Ramos (cell line): Measurements from ENCODE around the gene ECPAS.
"Not testable (repeated sequence)": the region's sequence is repeated elsewhere in the genome, so short reads cannot be mapped to it uniquely, and the experiment has no call there.

ENCODE experiments used
- in situ Hi-C: fragments of 300-500 bp; cut with MboI; formaldehyde crosslinking; loops from one replicate; pipeline ENCODE4 v1.14.3; 2022; ENCODE audit warnings: low sequenced_read_pairs; ENCODE audit not compliant: unreplicated experiment

ECPAS gene

DNA sequence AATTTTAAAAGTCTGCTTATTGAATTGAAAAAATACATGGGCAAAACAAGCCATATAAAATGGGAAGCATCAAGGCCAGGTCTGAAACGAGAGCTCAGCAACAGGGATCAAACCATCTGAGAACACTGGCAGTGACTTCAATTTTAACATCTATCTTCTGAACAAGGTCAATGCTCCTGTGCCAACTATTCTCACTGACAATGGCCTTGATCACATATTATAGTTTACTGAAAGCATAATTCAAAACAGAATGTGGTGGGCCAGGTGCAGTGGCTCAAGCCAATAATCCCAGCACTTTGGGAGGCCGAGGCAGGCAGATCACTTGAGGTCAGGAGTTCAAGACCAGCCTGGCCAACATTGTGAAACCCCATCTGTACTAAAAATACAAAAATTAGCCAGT lies 9.0 kb downstream of the ECPAS start:
- in situ Hi-C loops, result no loop called here

DNA sequence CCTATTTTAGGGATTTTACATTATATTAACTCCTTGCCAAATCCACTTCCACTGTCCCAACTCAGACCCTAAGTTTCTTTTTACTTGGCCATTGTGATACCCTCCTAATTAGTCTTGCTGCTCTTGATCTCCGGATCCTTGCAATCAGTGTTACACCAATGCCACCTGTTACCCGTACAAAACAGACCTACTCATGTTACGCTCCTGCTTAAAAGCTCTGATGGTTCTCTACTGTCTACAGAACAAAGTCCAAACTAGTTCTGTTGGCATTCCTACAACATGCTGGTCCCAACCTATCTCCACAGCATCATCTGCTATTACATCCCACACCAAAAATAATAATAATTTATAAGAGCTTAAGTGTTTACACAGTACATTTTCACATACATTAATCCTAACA lies 9.8 kb downstream of the ECPAS start:
- in situ Hi-C loops, result no loop called here

DNA sequence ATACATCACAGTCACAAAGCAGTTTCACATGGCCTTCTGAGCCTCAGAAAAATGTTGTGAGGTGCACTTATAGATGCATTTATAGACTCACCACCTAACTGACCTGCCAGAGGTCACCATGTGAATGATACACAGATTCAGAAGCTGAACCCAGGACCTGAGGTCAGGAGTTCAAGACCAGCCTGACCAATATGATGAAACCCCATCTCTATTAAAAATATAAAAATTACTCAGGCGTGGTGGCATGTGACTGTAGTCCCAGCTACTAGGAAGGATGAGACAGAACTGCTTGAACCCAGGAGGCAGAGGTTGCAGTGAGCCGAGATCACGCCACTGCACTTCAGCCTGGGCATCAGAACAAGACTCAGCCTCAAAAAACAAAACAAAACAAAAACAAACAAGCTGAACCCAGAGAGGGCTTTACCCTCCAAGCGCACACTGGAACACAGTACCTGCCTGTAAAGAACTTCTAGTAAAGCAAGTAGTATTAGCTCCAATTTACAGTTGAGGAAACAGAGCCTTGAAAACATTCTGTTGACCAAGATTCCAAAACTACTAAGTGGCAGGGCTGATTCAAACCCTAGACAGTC lies 16.3 kb downstream of the ECPAS start:
- in situ Hi-C loops, result no loop called here

DNA sequence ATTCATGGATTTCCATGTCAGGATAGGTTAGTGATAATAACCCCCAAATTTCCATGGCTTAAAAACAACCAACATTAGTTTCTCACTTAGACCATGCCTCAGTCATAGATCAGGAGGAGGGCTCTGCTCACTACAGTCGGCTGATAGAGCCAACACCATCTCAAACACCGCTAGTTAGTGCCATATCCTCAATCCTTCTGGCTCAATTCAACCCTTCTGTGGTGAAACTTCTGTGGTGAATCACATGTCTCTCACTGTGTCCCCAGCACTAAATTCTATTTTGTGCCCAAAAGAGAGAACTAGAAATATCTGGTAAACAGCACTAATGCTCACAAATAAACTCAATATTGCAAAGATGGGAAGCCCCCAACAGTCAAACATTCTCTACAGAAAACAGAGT lies 21.1 kb downstream of the ECPAS start:
- in situ Hi-C loops, result no loop called here

DNA sequence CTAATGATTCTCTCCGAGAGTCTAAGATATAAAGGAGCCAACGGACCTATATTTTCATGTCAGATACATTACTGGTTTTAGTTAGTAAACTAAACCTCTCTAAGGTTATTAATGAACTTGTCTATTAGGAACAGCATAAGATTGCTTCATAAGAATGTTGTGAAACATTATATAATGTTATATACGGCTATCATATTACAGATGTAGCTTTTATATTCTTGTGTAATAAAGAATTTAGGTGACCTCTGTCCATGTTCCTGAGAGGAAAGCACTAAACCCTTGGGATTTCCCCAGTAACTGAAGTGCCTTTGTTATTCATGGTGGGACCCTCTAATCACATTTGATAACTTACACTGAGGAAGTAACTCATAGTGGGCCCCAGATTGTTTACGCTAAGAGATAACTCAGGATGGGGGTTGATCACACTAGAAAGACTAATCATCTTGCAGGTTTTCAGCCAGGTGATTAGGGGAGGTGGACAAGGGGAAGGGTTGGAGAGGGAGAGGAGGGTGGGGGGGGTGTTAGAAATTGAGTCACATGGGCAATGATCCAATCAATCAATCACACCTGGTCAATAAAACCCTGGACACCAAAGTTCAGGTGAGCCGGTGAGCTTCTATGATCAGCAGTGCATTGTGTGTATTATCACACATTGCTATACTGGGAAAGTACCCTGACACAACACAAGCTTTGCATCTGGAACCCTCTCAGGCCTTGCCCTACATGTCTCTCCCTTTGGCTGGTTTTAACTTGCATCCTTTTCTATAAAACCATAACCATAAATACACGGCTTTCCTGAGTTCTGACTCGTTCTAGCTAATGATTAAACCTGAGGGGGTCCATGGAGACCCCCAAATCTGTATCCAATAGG lies 25.8 kb downstream of the ECPAS start:
- in situ Hi-C loops, result no loop called here

DNA sequence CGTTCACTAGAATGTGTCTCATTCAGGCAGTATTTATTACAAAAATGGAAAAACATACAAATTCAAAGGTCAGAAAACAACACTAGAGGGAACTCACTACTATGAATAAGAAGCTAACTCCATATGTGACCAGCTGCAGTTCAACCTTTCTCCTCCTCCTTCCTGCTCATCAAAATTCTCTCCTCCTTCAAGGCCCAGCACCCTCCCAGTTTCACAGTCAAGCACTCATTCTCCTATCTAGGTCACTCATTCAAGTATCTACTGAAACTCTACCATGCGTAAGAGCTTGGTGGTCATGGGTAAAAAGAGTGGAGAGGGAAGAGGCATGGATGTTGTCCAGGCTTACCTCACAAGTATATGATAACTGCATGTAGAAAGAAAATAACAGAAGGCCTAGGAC lies 27.7 kb downstream of the ECPAS start:
- in situ Hi-C loops, result no loop called here

DNA sequence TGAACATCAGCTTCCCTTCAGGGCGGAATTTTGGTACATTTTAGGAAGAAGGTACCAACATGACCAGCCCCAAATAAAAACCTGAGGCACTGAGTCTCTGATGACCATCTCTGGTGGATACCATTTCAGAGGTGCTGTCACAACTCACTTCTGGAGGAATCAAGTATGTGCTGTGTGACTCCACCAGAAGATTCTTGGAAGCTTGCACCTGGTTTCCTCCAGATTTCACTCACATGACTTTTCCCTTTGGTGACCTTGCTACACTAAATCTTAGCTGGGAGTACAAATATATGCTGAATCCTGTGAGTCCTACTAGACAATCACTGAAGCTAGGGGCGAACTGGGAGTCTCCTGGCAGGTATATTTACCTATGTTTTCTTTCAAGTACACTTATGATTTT lies 28.5 kb downstream of the ECPAS start:
- in situ Hi-C loops, result no loop called here

DNA sequence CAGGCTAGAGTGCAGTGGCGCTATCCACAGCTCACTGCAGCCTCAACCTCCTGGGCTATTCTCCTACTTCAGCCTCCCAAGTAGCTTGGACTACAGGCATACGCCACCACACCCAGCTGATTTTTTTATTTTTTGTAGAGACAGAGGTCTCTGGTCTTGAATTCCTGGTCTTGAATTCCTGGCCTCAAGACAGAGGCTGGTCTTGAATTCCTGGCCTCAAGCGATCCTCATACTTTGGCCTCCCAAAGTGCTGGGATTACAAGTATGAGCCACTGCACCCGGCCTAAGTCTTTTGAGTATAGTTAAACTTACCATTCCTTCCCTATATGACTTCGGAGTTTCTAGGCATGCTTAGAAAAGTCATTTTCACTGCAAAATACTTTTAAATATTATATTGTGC lies 29.4 kb downstream of the ECPAS start:
- in situ Hi-C loops, result no loop called here

DNA sequence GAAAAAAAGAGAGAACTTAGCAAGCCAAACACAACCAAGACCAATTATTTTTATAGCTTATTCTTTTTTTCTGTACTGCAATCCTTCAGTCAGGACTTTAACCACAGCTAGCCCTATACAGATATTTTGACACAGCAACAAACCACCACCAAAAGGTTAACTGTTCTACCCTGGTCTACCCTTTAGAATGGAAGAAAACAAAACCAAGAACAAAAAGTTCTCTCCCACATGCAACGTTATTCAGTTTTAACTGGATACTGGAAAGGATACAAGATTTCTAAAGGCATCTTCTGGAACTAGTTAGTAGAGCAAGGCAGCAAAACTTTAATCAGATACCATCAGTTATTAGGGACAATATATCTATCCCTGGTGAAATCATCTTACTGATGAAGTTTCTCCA lies 32.6 kb downstream of the ECPAS start:
- in situ Hi-C loops, result no loop called here

DNA sequence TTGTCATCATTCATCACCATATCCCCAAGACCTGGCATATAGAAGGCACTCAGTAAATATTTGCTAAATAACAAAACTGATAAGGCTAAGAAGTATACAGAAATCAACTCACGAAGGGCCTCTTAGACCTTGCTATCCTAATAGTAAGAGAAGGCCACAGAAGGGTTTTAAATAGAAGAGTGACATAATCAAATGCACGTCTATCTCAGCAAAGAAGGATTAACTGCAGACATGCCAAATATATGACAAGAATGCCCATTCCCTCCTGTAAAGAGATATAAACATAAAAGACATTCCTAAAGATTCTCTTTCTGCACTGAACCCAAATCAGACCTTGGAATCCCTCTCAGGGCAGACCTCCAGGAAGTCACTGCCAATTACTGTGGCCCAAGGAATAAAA lies 34.1 kb downstream of the ECPAS start:
- in situ Hi-C loops, result no loop called here

DNA sequence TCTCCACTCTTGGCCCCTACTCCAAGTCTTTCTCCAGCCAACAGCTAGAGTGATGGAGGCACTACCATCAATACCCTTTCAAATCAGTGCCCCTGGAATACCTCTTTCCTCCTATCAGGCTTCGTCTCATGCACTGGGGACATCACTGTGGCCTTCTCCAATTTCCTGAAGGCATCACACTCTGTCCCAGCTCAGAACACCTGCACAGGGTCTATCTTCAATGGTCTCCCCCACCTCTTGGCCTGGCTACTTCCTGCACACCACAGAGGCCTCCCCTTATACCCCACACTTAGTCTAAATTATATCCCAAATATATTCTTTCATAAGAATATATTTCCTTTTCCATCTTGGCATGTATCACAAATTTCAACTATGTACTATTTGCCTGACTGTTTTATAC lies 34.5 kb downstream of the ECPAS start:
- in situ Hi-C loops, result no loop called here

DNA sequence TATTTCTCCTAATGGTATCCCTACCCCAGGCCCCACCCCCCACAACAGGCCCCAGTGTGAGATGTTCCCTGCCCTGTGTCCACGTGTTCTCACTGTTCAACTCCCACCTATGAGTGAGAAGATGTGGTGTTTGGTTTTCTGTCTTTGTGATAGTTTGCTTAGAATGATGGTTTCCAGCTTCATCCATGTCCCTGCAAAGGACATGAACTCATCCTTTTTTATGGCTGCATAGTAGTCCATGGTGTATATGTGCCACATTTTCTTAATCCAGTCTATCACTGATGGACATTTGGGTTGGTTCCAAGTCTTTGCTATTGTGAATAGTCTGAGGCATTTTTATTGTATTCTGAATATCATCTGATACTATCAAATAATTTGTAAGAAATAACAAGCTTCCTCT lies 38.4 kb downstream of the ECPAS start:
- in situ Hi-C loops, result not testable (repeated sequence)

DNA sequence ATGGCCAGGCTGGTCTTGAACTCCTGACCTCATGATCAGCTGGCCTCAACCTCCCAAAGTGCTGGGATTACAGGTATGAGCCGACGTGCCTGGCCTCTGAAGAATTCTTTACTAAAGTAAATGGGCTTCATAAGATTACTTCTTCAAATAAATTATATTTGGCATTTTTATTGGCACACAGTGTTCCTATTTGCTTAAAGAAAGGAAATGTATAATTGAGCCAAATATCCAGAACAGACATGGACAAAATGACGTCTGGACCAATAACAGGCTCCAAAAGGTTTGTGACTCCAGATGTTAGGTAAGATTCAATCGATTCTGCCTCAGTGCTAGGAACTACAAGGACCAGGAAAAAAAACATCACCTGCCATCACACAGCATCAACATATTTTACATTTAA lies 40.7 kb downstream of the ECPAS start:
- in situ Hi-C loops, result no loop called here

DNA sequence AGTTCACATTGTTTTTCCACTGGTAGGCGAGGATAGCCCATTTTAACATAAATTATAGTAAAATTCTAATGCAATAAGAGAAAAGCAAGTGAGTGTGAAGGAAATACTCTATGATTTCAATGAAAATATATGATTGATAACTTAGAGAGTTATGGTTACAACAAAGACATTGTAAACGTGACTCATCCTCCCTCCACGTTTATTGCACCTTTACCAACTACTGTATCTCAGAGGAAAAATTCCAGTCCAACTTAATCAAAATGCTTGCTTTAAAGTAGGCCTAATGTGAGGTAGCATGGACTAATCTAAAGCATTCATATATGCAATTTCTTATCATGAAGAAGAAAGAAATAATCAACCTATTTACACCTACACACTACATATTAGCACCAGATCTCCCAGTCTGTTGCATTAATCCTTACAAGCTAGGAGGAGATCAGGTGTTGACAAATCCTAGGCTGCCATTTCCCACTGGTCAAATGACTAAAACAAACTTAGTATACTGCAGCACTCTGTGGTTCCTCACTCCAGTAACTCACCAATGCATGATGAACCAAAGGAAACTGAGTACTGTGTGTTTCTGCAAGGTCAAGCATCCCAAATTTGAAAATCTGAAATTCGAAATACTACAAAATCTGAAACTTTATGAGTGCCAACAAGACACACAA lies 41.7 kb downstream of the ECPAS start:
- in situ Hi-C loops, result no loop called here

DNA sequence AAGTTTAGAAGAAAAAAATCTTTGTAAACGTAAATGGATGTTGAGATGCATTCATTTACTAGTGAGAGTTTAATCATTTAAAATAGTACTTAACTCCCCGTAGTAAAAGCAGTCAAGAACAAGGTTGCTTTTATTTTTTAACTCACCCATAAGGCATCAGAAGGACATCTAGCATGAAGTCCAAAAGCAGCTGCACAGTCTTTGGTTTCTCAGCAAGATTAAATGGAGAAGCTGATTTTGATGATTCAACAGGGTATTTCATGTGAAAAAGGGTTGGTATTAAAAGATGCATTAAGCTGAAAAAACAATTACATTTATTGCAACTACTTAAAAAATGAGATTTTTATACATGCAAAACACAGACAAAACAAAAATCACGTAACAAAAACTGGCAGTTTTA lies 44.0 kb downstream of the ECPAS start:
- in situ Hi-C loops, result no loop called here

DNA sequence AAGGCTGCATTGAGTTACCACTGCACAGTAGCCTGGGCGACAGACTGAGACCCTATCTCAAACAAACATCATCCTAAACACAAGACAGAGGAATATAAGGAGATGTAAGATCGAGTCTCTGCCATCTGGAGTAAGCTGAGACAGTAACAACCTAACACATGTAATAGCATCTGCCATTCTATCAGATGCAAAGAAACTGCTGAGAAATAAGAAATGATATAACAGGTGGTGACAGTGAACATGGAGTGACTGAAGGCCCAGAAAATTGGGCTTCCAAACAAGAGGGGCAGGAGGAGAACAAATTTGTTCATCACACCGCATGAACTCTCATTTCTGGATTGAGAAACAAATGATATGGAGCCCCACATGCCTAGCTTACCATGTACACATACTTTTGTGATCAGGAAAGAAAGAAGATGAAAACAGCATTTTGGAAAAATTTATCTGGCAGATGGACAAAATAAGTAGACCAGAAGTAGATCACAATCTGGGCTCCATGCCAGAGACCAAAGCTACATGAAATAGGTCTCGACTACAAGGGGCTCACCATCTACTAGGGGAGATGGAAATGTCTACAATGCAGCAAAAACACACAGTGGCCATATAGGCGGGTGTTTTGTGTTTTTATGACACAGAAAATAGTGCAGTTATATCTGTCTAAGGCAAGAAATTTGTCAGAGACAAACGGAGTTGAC lies 45.5 kb downstream of the ECPAS start:
- in situ Hi-C loops, result no loop called here

DNA sequence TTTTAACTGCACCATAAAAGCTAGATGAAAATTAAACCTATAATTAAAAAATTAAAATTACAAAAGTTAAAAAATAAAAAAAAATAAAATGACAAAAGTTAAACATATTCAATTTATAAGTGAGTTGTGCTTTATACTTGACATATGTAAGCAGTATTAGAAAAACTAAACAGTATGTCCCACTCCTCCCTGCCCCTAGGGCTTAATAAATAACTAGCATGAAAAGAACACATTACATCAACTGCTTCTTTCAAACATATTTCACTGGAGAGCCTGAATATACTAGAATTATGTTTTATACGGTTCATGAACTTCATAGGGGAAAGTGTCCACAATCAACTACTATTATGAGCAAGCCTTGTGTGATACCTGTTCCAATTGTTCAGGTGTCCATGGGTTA lies 47.6 kb downstream of the ECPAS start:
- in situ Hi-C loops, result no loop called here

DNA sequence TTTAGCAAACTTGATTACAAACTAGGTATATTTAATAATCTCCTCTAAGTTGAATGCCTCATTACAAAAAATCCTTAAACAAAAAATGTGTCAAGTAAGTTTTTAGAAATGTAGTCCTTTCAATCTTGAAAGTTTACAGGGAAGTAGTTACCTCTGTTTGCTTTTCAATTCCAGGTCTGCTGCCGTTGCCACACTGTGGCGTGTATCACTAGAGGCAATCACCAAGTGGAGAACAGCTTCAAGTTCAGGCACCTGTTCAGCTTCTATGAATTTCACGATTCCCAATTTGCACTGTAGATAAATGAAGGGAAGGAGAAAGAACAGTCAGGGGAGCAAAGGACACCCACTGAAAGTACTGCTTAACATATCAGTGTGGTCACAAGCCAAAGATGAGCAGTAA lies 51.1 kb downstream of the ECPAS start:
- in situ Hi-C loops, result no loop called here

DNA sequence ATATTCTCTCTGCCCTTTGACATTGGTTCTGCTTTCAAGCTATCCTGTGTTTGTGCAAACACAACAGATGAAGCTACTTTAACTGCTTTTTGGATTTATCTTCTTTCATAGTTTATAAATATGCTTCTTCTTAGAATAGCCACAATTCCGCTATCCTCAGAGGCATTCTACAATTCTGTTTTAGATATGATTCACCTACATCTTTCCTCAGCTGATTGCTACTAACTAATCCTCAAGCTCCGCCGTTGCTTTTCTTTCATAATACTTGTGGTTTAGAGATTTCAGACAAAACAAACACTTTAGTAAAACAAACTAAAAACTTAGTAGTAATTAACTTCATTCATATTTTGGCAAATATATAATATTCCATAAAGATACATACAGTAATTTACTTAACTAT lies 52.5 kb downstream of the ECPAS start:
- in situ Hi-C loops, result no loop called here

DNA sequence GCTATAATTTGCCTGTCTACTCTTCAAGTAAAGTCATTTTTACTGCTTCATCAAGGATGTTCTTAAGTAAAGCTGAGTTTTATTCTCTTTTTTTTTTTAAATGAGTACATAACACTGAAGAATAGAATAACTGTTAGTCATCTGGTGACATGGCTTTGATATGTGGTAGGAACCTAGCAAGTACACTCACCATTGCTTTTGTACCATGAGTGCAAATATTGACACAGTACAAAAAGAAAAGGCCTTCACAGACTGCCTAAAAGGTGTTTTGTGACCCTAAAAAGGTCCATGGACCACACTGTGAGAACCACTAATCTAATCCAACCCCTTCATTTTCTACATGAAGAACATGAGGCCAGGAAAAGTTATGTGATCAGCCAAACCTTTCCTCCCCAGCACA lies 55.0 kb downstream of the ECPAS start:
- in situ Hi-C loops, result no loop called here

DNA sequence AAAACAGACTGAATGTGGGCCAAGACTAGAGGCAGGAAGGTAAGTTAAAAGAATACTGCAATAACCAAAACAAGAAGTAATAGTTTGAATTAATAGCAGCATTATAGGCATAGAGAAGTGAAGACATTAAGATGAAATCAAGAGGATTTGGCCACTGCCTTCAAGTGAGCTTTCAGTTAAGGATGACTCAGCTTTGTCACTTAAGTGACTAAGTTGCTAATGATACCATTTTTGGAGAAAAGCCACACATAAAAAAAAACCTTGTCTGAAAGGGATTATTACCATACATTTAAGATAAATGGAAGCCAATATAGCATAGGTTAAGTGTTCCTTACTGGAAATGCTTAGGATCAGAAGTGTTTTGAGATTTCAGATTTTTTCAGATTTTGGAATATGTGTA lies 57.0 kb downstream of the ECPAS start:
- in situ Hi-C loops, result no loop called here
